ENCODE results near the gene BRWD1.

GRCh38 chr21:39137248-39138178 lies 175.9 kb downstream of the BRWD1 start:
- TF ChIP-seq POLR2A (IDR thresholded peaks at IDR 0.05) (no peak), CTCF (IDR thresholded peaks at IDR 0.05) (no peak), POLR2AphosphoS5 (IDR thresholded peaks at IDR 0.05) (no peak)
